GM12878 (cell line): ENCODE data around the gene DIDO1. TPM values are rescaled to one million over a fixed set of nuclear protein-coding genes. Genes with fewer than 3 reads are reported as not detected.

Experiments
- ATF2 ChIP-seq: IDR thresholded peaks from 2 replicates; pipeline ENCODE4 v1.6.1; 2012; ENCODE audit warnings: low read length, inconsistent platforms
- CTCF ChIP-seq, 3 experiments: IDR thresholded peaks in 2 of 3; conservative IDR thresholded peaks in 1 of 3; 2 replicates each; pipeline ENCODE4 v1.5.1; 2011; ENCODE audit warnings: low read depth in 3 of 3, low read length in 3 of 3, mild to moderate bottlenecking in 3 of 3, control low read depth in 2 of 3, moderate library complexity in 2 of 3, inconsistent platforms in 1 of 3, mixed read lengths in 1 of 3; ENCODE audit not compliant: control insufficient read depth in 2 of 3, insufficient read depth in 1 of 3; ENCODE audit errors: extremely low read depth in 1 of 3
- E2F4 ChIP-seq: IDR thresholded peaks from 2 replicates; pipeline ENCODE4 v1.6.1; 2012; ENCODE audit warnings: low read depth, low read length, improper control_type of control experiment
- E4F1 ChIP-seq: fragments of 450-650 bp; IDR thresholded peaks from 2 replicates; pipeline ENCODE4 v1.6.1; 2018; ENCODE audit warnings: borderline replicate concordance, mild to moderate bottlenecking; ENCODE audit not compliant: partially characterized antibody
- EED ChIP-seq: sonication (generic); IDR thresholded peaks from 2 replicates; pipeline ENCODE4 v1.6.1; 2016; ENCODE audit warnings: antibody characterized with exemption, low read depth
- ETV6 ChIP-seq, 2 experiments: fragments of 450-650 bp in 1 of 2; IDR thresholded peaks in 1 of 2; conservative IDR thresholded peaks in 1 of 2; 2 replicates each; pipeline ENCODE4 v1.6.1; 2014; ENCODE audit warnings: antibody characterized with exemption in 1 of 2, borderline replicate concordance in 1 of 2, low read depth in 1 of 2, mild to moderate bottlenecking in 1 of 2, moderate library complexity in 1 of 2
- IKZF2 ChIP-seq, 2 experiments: fragments of 450-650 bp; IDR thresholded peaks; 2 replicates each; pipeline ENCODE4 v1.6.1; 2017; ENCODE audit warnings: mild to moderate bottlenecking in 2 of 2, moderate library complexity in 2 of 2
- MTA3 ChIP-seq: IDR thresholded peaks from 2 replicates; pipeline ENCODE4 v1.6.1; 2012; ENCODE audit warnings: low read length, inconsistent platforms, borderline replicate concordance
- POLR2AphosphoS5 ChIP-seq: IDR thresholded peaks from 2 replicates; pipeline ENCODE4 v1.6.1; 2011; ENCODE audit warnings: mild to moderate bottlenecking, low read length, inconsistent platforms
- SIN3A ChIP-seq: IDR thresholded peaks from 2 replicates; pipeline ENCODE4 v1.6.1; 2012; ENCODE audit warnings: low read depth, low read length, improper control_type of control experiment
- ZBTB33 ChIP-seq: fragments of 450-650 bp; IDR thresholded peaks from 2 replicates; pipeline ENCODE4 v1.6.1; 2017; ENCODE audit warnings: mild to moderate bottlenecking
- ZZZ3 ChIP-seq: IDR thresholded peaks from 2 replicates; pipeline ENCODE4 v1.6.1; 2011; ENCODE audit warnings: low read depth; ENCODE audit not compliant: control insufficient read depth, insufficient read length
- polyA plus RNA-seq, 11 experiments: library from polyadenylated mRNA; depleted of rRNA in 4 of 11; unstranded in 6 of 11; stranded (reverse) in 5 of 11; fragments of >200 nt; fragmentation: Nextera tagmentation in 4 of 11; fragmentation: Illumina TruSeq in 1 of 11; extraction: Ambion mirVana in 4 of 11; extraction: Trizol in 1 of 11; gene quantifications; 1 replicate in 1 of 11; 2 replicates in 10 of 11; pipeline versions ENCODE4 v1.2.1 to v1.2.3, GENCODE V29; 2011 to 2016; ENCODE audit warnings: inconsistent platforms in 2 of 11, missing spikeins in 2 of 11, low read depth in 1 of 11
- total RNA-seq, 4 experiments: library from RNA; depleted of rRNA in 3 of 4; stranded (reverse); fragments of >200 nt in 3 of 4; fragmentation: Illumina TruSeq in 1 of 4; extraction: Trizol in 1 of 4; gene quantifications; 2 replicates each; pipeline versions ENCODE4 v1.2.1 to v1.2.3, GENCODE V29; 2013 to 2021
- TF ChIP-seq, protein P1 (sequence below): IDR thresholded peaks from 2 replicates; pipeline ENCODE4 v1.6.1; 2012; ENCODE audit warnings: low read depth, low read length, improper control_type of control experiment
- TF ChIP-seq, protein P2 (sequence below): IDR thresholded peaks from 2 replicates; pipeline ENCODE4 v1.6.1; 2012; ENCODE audit warnings: mild to moderate bottlenecking, low read depth, low read length

The DIDO1 gene
- total and polyA plus RNA-seq, 10 of the 15 experiments (the other 5 are each of a cell fraction or from before 2014, with no cell fraction given), result 5.5 to 56.4 (median 38.4) TPM

GRCh38 chr20:62918147-62918546 is 8.2 kb downstream of the DIDO1 start (continued):
- TF ChIP-seq ZBTB33, result no peak
- peak; percentile 10; the same call in 1 of the 2 replicates for TF ChIP-seq EED
- no peak for TF ChIP-seq E4F1
- no peak for TF ChIP-seq ZZZ3
- TF ChIP-seq, protein P1, sequence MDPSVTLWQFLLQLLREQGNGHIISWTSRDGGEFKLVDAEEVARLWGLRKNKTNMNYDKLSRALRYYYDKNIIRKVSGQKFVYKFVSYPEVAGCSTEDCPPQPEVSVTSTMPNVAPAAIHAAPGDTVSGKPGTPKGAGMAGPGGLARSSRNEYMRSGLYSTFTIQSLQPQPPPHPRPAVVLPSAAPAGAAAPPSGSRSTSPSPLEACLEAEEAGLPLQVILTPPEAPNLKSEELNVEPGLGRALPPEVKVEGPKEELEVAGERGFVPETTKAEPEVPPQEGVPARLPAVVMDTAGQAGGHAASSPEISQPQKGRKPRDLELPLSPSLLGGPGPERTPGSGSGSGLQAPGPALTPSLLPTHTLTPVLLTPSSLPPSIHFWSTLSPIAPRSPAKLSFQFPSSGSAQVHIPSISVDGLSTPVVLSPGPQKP, result no peak
- no peak for TF ChIP-seq E2F4
- no peak for TF ChIP-seq SIN3A
- TF ChIP-seq POLR2AphosphoS5, result no peak
- TF ChIP-seq ATF2, result 0 out of 2 replicates have a peak, but pooled peaks have one; percentile 24
- TF ChIP-seq CTCF (IDR thresholded peaks at IDR 0.05 in 2 of 3, conservative IDR thresholded peaks at IDR 0.05 in 1 of 3; ENCODE audit: control insufficient read depth in 2 of 3, extremely low read depth in 1 of 3, insufficient read depth in 1 of 3, low read depth in 3 of 3, low read length in 3 of 3), result no peak
- no peak for TF ChIP-seq MTA3
- TF ChIP-seq, protein P2, sequence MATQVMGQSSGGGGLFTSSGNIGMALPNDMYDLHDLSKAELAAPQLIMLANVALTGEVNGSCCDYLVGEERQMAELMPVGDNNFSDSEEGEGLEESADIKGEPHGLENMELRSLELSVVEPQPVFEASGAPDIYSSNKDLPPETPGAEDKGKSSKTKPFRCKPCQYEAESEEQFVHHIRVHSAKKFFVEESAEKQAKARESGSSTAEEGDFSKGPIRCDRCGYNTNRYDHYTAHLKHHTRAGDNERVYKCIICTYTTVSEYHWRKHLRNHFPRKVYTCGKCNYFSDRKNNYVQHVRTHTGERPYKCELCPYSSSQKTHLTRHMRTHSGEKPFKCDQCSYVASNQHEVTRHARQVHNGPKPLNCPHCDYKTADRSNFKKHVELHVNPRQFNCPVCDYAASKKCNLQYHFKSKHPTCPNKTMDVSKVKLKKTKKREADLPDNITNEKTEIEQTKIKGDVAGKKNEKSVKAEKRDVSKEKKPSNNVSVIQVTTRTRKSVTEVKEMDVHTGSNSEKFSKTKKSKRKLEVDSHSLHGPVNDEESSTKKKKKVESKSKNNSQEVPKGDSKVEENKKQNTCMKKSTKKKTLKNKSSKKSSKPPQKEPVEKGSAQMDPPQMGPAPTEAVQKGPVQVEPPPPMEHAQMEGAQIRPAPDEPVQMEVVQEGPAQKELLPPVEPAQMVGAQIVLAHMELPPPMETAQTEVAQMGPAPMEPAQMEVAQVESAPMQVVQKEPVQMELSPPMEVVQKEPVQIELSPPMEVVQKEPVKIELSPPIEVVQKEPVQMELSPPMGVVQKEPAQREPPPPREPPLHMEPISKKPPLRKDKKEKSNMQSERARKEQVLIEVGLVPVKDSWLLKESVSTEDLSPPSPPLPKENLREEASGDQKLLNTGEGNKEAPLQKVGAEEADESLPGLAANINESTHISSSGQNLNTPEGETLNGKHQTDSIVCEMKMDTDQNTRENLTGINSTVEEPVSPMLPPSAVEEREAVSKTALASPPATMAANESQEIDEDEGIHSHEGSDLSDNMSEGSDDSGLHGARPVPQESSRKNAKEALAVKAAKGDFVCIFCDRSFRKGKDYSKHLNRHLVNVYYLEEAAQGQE, result no peak
- TF ChIP-seq IKZF2 (IDR thresholded peaks at IDR 0.05), result peak; percentile 15 to 52; a peak in 1 of 4 replicates
- no peak for TF ChIP-seq ETV6 (conservative IDR thresholded peaks at IDR 0.05 in 1 of 2, IDR thresholded peaks at IDR 0.05 in 1 of 2; ENCODE audit: borderline replicate concordance in 1 of 2, low read depth in 1 of 2)
